Testis (tissue), 2 donors: ENCODE data around the gene LCE2A.
"Not testable (repeated sequence)": the region's sequence is repeated elsewhere in the genome, so short reads cannot be mapped to it uniquely, and the experiment has no call there.

Source experiments
- POLR2A ChIP-seq: fragments of 450-650 bp; IDR thresholded peaks from one replicate; pipeline ENCODE4 v1.6.1; 2017; ENCODE audit warnings: antibody characterized with exemption, mild to moderate bottlenecking, moderate library complexity
- TF ChIP-seq, protein P1 (sequence below), 3 experiments: fragments of 450-650 bp in 2 of 3; fragments of 200-600 bp in 1 of 3; sonication (generic) in 1 of 3; IDR thresholded peaks; one replicate each; pipeline ENCODE4 v1.5.1; 2016 to 2019; ENCODE audit warnings: antibody characterized with exemption in 3 of 3, mild to moderate bottlenecking in 2 of 3, moderate library complexity in 1 of 3

DNA sequence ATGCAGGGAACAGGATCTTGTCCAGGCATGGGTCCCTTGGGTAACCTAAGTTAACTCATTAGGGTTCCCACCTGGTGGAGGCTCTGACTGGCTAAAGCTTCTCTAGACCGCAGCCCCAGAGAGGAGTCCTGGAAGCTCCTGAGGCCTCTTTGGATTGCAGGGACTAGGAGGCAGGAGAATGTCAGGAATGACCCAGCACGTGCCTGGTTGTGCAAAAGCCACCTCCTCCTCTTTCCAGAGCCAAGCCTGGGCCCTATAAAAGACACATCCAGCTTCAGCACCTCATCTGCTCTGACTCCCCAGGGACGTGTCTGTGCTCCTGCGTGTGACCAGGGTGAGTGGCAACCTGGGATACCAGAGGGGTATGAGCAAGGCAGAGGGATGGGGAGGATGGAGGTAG is 12.3 kb upstream of the LCE2A start, which contains the start of gene LCE2B:
- TF ChIP-seq POLR2A, result not testable (repeated sequence)
- TF ChIP-seq, protein P1, sequence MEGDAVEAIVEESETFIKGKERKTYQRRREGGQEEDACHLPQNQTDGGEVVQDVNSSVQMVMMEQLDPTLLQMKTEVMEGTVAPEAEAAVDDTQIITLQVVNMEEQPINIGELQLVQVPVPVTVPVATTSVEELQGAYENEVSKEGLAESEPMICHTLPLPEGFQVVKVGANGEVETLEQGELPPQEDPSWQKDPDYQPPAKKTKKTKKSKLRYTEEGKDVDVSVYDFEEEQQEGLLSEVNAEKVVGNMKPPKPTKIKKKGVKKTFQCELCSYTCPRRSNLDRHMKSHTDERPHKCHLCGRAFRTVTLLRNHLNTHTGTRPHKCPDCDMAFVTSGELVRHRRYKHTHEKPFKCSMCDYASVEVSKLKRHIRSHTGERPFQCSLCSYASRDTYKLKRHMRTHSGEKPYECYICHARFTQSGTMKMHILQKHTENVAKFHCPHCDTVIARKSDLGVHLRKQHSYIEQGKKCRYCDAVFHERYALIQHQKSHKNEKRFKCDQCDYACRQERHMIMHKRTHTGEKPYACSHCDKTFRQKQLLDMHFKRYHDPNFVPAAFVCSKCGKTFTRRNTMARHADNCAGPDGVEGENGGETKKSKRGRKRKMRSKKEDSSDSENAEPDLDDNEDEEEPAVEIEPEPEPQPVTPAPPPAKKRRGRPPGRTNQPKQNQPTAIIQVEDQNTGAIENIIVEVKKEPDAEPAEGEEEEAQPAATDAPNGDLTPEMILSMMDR (IDR thresholded peaks at IDR 0.05), result not testable (repeated sequence)
